AG09309 (cell line): ENCODE results near the gene AGMO.

Experiments
- DNase-seq: peaks from one replicate; pipeline ENCODE4 v3.0.0-alpha.2; 2010; ENCODE audit warnings: low read depth
- H3K4me3 ChIP-seq: 2 replicates; pipeline ENCODE4 v1.5.1; 2011; ENCODE audit warnings: mild to moderate bottlenecking, low read depth, low read length, moderate library complexity; ENCODE audit not compliant: control insufficient read depth
- TF ChIP-seq, protein P1 (sequence below): IDR thresholded peaks from 2 replicates; pipeline ENCODE4 v1.5.1; 2011; ENCODE audit warnings: mild to moderate bottlenecking, low read depth, low read length, inconsistent platforms; ENCODE audit not compliant: insufficient read depth, control insufficient read depth; ENCODE audit errors: missing control alignments

AGMO gene

DNA sequence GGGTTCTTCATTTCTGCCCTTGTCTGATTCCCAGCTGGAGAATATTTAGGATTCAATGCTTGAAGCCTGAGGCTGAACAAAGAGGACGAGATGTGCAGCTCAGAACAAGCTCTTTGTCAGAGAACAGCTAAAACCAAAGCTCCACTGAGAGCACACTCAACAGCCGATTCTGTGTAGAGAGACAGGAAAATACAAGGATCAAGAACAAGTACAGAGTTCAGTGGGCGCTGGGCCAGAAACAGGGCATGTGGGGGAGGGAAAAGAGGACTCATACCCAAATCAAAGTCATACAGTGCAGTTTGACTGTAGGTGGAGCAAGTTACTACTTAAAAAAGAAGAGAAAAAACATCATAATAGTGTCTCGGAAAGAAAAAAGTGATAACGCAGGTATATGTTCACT is at the start of gene AGMO:
TSS of gene AGMO (minus strand) at position 181 of the 400 bp plus-strand sequence.
- TF ChIP-seq, protein P1, sequence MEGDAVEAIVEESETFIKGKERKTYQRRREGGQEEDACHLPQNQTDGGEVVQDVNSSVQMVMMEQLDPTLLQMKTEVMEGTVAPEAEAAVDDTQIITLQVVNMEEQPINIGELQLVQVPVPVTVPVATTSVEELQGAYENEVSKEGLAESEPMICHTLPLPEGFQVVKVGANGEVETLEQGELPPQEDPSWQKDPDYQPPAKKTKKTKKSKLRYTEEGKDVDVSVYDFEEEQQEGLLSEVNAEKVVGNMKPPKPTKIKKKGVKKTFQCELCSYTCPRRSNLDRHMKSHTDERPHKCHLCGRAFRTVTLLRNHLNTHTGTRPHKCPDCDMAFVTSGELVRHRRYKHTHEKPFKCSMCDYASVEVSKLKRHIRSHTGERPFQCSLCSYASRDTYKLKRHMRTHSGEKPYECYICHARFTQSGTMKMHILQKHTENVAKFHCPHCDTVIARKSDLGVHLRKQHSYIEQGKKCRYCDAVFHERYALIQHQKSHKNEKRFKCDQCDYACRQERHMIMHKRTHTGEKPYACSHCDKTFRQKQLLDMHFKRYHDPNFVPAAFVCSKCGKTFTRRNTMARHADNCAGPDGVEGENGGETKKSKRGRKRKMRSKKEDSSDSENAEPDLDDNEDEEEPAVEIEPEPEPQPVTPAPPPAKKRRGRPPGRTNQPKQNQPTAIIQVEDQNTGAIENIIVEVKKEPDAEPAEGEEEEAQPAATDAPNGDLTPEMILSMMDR, result no peak
- H3K4me3 ChIP-seq, result no peak within 1 kb of the TSS
- DNase-seq, result no peak

DNA sequence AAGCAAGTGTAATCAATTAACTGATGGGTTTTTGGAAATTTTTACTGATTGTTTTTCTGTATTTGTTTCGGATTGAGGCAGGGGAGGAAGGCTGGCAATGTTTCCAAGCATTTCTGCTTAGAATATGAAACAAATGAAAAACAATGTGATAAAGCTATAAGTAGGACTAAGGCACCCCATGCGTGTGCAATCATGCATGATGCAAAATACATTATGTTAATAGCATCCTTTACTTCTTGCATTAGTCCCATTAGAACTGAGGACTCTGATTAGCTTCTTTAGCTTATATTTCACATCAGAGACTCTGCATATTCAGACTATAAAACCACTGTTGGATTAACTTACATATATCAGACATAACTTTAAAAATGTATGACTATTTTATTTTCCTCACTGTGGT is 48.7 kb upstream of the AGMO start:
- TF ChIP-seq, protein P1, result no peak
- no peak overlapping the region for H3K4me3 ChIP-seq
- DNase-seq, result no peak

DNA sequence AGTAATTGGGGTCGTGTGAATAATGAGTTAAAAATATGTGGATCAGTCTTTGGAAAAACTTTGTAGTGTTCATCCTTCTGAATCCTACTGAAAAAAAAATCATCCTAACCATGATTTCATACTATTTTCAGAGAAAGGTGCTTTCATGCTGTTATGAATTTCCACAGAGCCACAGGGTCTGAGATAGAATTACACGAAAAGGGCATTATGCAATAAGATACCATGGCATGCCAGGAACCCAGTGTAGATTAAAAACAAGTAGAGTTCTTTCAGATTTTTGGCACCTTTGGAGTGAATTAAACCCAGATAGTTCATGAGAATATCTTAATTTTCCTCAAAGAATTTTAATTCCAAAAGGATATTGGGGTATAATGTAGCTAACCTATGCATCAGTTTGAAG is 47.5 kb upstream of the AGMO start:
- no peak overlapping the region for H3K4me3 ChIP-seq
- TF ChIP-seq, protein P1, result no peak
- no peak for DNase-seq

DNA sequence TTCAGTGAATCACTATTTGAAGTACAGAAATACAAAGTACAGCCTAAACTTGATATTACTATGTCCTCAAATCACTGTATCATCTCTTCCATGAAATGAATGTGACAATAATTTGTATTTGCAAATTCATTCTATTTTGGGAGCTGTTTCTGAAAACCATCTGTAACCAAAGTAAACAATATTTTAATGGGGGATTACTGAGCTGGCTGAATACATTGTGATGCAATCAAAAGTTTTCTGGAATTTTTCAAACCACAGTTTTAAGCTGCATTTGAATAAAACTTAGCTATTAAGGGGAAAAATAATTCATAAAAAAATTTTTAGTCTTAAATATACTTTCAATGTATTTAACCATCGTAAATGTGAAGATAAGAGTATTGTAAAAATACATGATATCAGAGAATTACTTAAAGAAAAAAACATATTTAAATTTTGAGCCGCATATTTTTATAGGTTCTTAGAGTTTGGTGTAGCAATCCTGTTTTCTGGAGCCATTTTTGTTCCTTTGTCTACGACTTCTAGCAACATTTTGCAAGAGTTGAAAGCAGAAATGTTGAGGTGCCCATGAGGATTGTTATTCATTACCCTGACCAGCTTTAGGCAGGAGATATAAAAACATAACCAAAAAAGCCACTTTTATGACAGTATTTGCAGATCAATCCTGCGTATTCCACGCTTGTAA is 45.9 kb upstream of the AGMO start:
- TF ChIP-seq, protein P1, result no peak
- DNase-seq, result peak; percentile 13
- H3K4me3 ChIP-seq, result no peak overlapping the region

DNA sequence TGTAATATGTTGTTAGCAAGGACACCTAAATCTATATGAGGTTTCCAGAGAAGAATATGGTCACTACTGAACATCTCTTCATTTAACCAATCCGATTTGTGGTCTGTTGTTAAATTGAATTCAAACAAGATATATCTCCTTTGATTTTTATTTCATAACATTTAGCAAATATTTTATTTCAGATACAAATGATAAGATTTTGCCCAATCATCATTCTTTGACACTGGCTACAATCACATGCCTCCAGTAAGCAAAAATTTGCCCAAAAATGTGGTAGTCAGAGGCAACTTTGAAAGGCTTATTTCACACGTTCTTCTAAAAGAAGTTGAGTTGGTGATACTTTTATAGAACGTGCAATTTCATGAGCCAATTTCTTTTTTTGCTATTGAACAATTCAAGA is 44.7 kb upstream of the AGMO start:
- H3K4me3 ChIP-seq, result no peak overlapping the region
- DNase-seq, result no peak
- TF ChIP-seq, protein P1, result no peak

DNA sequence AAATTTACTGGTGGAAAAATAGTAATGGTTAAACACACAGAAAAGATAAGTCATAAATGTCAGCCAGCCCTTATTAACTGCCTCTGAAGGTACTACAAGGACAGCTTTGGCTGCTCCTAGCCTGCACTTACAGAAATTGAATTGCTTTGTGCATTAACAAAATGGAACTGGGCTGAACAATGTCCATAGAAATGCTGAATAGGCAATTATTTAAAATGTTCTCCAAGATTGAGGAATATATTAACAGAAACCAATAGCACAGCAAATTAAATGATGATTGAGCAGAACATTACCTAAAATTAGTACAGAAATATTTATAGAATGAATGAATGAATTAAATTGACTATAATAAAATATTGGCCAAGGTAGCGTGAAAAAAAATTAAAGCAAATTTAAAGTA is 42.4 kb upstream of the AGMO start:
- DNase-seq, result no peak
- TF ChIP-seq, protein P1, result no peak
- H3K4me3 ChIP-seq, result no peak overlapping the region

DNA sequence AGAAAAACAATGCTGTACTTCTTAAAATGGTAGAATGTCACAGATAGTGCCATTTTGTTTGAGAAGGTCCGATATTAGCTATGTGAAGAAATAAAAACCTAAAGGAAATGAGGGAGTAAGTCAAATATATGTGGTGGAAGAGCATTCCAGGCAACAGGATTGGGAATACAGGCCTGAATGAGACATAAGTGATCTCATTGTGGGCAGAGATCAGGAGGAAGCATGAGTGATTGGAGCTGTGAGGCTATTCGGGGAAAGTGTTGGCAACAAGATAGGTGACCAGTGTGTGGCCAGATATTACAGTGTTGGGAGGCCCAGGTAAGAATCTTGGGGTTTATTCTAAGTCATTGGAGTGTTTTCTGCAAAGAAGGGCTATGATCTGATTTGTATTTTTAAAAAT is 41.3 kb upstream of the AGMO start:
- no peak overlapping the region for H3K4me3 ChIP-seq

More for the DNA sequence above, 41.3 kb upstream of the AGMO start:
- TF ChIP-seq, protein P1, result no peak
- no peak for DNase-seq
